Caki2 (cell line): ENCODE data around the gene TMEM131L. TPM values are rescaled to one million over a fixed set of nuclear protein-coding genes. Genes with fewer than 3 reads are reported as not detected.

Experiments
- DNase-seq: peaks from one replicate; pipeline ENCODE4 v3.0.0-alpha.2; 2015; ENCODE audit warnings: low read depth
- in situ Hi-C: cut with HindIII; loops from 2 replicates; pipeline ENCODE4 v1.10.0; 2016; ENCODE audit warnings: low sequenced_read_pairs, low pct_unique_long_range_greater_than_20kb, mixed read lengths
- total RNA-seq: library from RNA; depleted of rRNA; stranded (reverse); fragments of >200 nt; shearing (Covaris generic); gene quantifications from 2 replicates; pipeline ENCODE4 v1.2.3, GENCODE V29; 2014; ENCODE audit warnings: low replicate concordance

TMEM131L gene
- total RNA-seq, 1 experiment from 2014 or later: 6.0 TPM

GRCh38 chr4:153514001-153514526 is 47.9 kb downstream of the TMEM131L start:
- peak; percentile 55 for DNase-seq
- in situ Hi-C loops: no loop called here

GRCh38 chr4:153514688-153515426 is 48.7 kb downstream of the TMEM131L start:
- DNase-seq: no peak
- in situ Hi-C loops: no loop called here

- no peak for DNase-seq
- in situ Hi-C loops: no loop called here
Measured at GRCh38 chr4:153517159-153517558, 51.0 kb downstream of the TMEM131L start.

- in situ Hi-C loops: no loop called here
- DNase-seq: no peak
Measured at GRCh38 chr4:153518001-153518400, 51.8 kb downstream of the TMEM131L start.

GRCh38 chr4:153518637-153519389 is 52.7 kb downstream of the TMEM131L start:
- DNase-seq: no peak
- in situ Hi-C loops: no loop called here

GRCh38 chr4:153519687-153520086 is 53.5 kb downstream of the TMEM131L start:
- no peak for DNase-seq
- in situ Hi-C loops: no loop called here

GRCh38 chr4:153520227-153520626 is 54.1 kb downstream of the TMEM131L start:
- DNase-seq: no peak
- in situ Hi-C loops: no loop called here

GRCh38 chr4:153520801-153521329 is 54.7 kb downstream of the TMEM131L start:
- no peak for DNase-seq
- in situ Hi-C loops: no loop called here

GRCh38 chr4:153521478-153521877 is 55.3 kb downstream of the TMEM131L start:
- no peak for DNase-seq
- in situ Hi-C loops: no loop called here

- in situ Hi-C loops: no loop called here
- no peak for DNase-seq
Measured at GRCh38 chr4:153521999-153522801, 56.0 kb downstream of the TMEM131L start.

- in situ Hi-C loops: no loop called here
- DNase-seq: no peak
Measured at GRCh38 chr4:153522802-153523094, 56.6 kb downstream of the TMEM131L start.

GRCh38 chr4:153523164-153523796 is 57.1 kb downstream of the TMEM131L start:
- no peak for DNase-seq
- in situ Hi-C loops: no loop called here

- in situ Hi-C loops: no loop called here
- no peak for DNase-seq
Measured at GRCh38 chr4:153523941-153524386, 57.8 kb downstream of the TMEM131L start.

GRCh38 chr4:153524682-153525081 is 58.5 kb downstream of the TMEM131L start:
- in situ Hi-C loops: no loop called here

GRCh38 chr4:153527690-153528089 is 61.5 kb downstream of the TMEM131L start:
- in situ Hi-C loops: no loop called here
- DNase-seq: no peak

More at GRCh38 chr4:153524682-153525081, 58.5 kb downstream of the TMEM131L start:
- DNase-seq: no peak

GRCh38 chr4:153528705-153529485 is 62.7 kb downstream of the TMEM131L start:
- in situ Hi-C loops: no loop called here
- DNase-seq: no peak

GRCh38 chr4:153529646-153530045 is 63.5 kb downstream of the TMEM131L start:
- in situ Hi-C loops: no loop called here
- DNase-seq: no peak
